Activated CD4-positive, alpha-beta T cell treated with anti-CD3 and anti-CD28 coated beads, Interleukin-2, amount 10 ng/mL, durations not matched to agents 24 days and 14 days (primary cell): ENCODE data around the gene MICAL3. TPM values are rescaled to one million over a fixed set of nuclear protein-coding genes. Genes with fewer than 3 reads are reported as not detected.

Source experiments
- DNase-seq: peaks from one replicate; pipeline ENCODE4 v3.0.0; 2022
- H3K27ac Mint-ChIP-seq: one replicate; pipeline ENCODE4 v1.8.0; 2022; ENCODE audit warnings: mild to moderate bottlenecking, mixed read lengths
- H3K27me3 Mint-ChIP-seq: one replicate; pipeline ENCODE4 v1.8.0; 2022; ENCODE audit warnings: mixed read lengths
- H3K36me3 Mint-ChIP-seq: one replicate; pipeline ENCODE4 v1.8.0; 2022; ENCODE audit warnings: low read depth, mild to moderate bottlenecking, mixed read lengths
- H3K4me1 Mint-ChIP-seq: one replicate; pipeline ENCODE4 v1.8.0; 2021; ENCODE audit warnings: mixed read lengths
- H3K4me3 Mint-ChIP-seq: one replicate; pipeline ENCODE4 v1.8.0; 2022; ENCODE audit warnings: mild to moderate bottlenecking, moderate library complexity, mixed read lengths
- H3K9me3 Mint-ChIP-seq: one replicate; pipeline ENCODE4 v1.8.0; 2021; ENCODE audit warnings: mixed read lengths
- intact Hi-C: fragments of 100-400 bp; cut with micrococcal nuclease; formaldehyde crosslinking; loops from one replicate; pipeline ENCODE4 v1.15.1; 2023
- total RNA-seq: library from RNA; stranded (reverse); gene quantifications from 2 replicates; pipeline ENCODE4 v1.2.3, GENCODE V29; 2022

The MICAL3 gene
- total RNA-seq, 1 donor from 2014 or later, result 51.2 TPM

- no peak overlapping the region for H3K4me3 Mint-ChIP-seq
- no peak for DNase-seq
- no peaks in the 10 kb centered on the region for H3K27me3 Mint-ChIP-seq
- H3K36me3 Mint-ChIP-seq, result peaks cover 11% of the 10 kb centered on the region
- no peaks in the 10 kb centered on the region for H3K9me3 Mint-ChIP-seq
- intact Hi-C loops, result no loop called here
- H3K4me1 Mint-ChIP-seq, result peaks cover 6% of the 10 kb centered on the region
- H3K27ac Mint-ChIP-seq, result no peak overlapping the region
These were observed 157.7 kb downstream of the MICAL3 start for GRCh38 chr22:17866621-17867020.

- H3K4me3 Mint-ChIP-seq, result no peak overlapping the region
- DNase-seq, result no peak
- H3K27ac Mint-ChIP-seq, result no peak overlapping the region
- H3K4me1 Mint-ChIP-seq, result peaks cover 6% of the 10 kb centered on the region
- no peaks in the 10 kb centered on the region for H3K27me3 Mint-ChIP-seq
- H3K9me3 Mint-ChIP-seq, result no peaks in the 10 kb centered on the region
- peaks cover 7% of the 10 kb centered on the region for H3K36me3 Mint-ChIP-seq
- intact Hi-C loops, result no loop called here
These were observed 158.2 kb downstream of the MICAL3 start for GRCh38 chr22:17866127-17866526.

GRCh38 chr22:17865183-17866055 lies 158.9 kb downstream of the MICAL3 start:
- no peaks in the 10 kb centered on the region for H3K27me3 Mint-ChIP-seq
- H3K4me3 Mint-ChIP-seq, result no peak overlapping the region
- H3K4me1 Mint-ChIP-seq, result peaks cover 6% of the 10 kb centered on the region
- H3K36me3 Mint-ChIP-seq, result peaks cover 4% of the 10 kb centered on the region
- intact Hi-C loops, result no loop called here
- no peaks in the 10 kb centered on the region for H3K9me3 Mint-ChIP-seq
- H3K27ac Mint-ChIP-seq, result no peak overlapping the region
- no peak for DNase-seq

- intact Hi-C loops, result no loop called here
- peaks cover 4% of the 10 kb centered on the region for H3K36me3 Mint-ChIP-seq
- H3K27ac Mint-ChIP-seq, result no peak overlapping the region
- no peaks in the 10 kb centered on the region for H3K27me3 Mint-ChIP-seq
- no peak for DNase-seq
- H3K4me1 Mint-ChIP-seq, result peaks cover 6% of the 10 kb centered on the region
- no peaks in the 10 kb centered on the region for H3K9me3 Mint-ChIP-seq
- no peak overlapping the region for H3K4me3 Mint-ChIP-seq
These were observed 159.8 kb downstream of the MICAL3 start for GRCh38 chr22:17864398-17865182.

GRCh38 chr22:17862646-17863181 lies 161.6 kb downstream of the MICAL3 start:
- intact Hi-C loops, result no loop called here

GRCh38 chr22:17861909-17862308 lies 162.5 kb downstream of the MICAL3 start:
- no peaks in the 10 kb centered on the region for H3K9me3 Mint-ChIP-seq
- intact Hi-C loops, result no loop called here

More at GRCh38 chr22:17862646-17863181, 161.6 kb downstream of the MICAL3 start:
- DNase-seq, result no peak
- Mint-ChIP-seq H3K27me3 (no peaks in the 10 kb centered on the region), H3K36me3 (peaks cover 4% of the 10 kb centered on the region), H3K4me3 (no peak overlapping the region), H3K4me1 (peaks cover 6% of the 10 kb centered on the region), H3K27ac (no peak overlapping the region), H3K9me3 (no peaks in the 10 kb centered on the region)

GRCh38 chr22:17860220-17860965 lies 164.0 kb downstream of the MICAL3 start:
- intact Hi-C loops, result no loop called here
- H3K27ac Mint-ChIP-seq, result no peak overlapping the region
- no peak for DNase-seq
- H3K4me3 Mint-ChIP-seq, result no peak overlapping the region
- no peaks in the 10 kb centered on the region for H3K27me3 Mint-ChIP-seq
- H3K9me3 Mint-ChIP-seq, result no peaks in the 10 kb centered on the region
- peaks cover 6% of the 10 kb centered on the region for H3K4me1 Mint-ChIP-seq
- H3K36me3 Mint-ChIP-seq, result peaks cover 4% of the 10 kb centered on the region

More at GRCh38 chr22:17861909-17862308, 162.5 kb downstream of the MICAL3 start:
- Mint-ChIP-seq H3K4me3 (no peak overlapping the region), H3K27me3 (no peaks in the 10 kb centered on the region), H3K4me1 (peaks cover 6% of the 10 kb centered on the region), H3K36me3 (peaks cover 4% of the 10 kb centered on the region), H3K27ac (no peak overlapping the region)
- DNase-seq, result no peak

- no peak overlapping the region for H3K27ac Mint-ChIP-seq
- H3K4me1 Mint-ChIP-seq, result peaks cover 4% of the 10 kb centered on the region
- H3K9me3 Mint-ChIP-seq, result no peaks in the 10 kb centered on the region
- H3K4me3 Mint-ChIP-seq, result no peak overlapping the region
- H3K36me3 Mint-ChIP-seq, result no peaks in the 10 kb centered on the region
- intact Hi-C loops, result no loop called here
- no peak for DNase-seq
- no peaks in the 10 kb centered on the region for H3K27me3 Mint-ChIP-seq
These were observed 166.3 kb downstream of the MICAL3 start for GRCh38 chr22:17858033-17858432.

GRCh38 chr22:17855572-17856290 lies 168.6 kb downstream of the MICAL3 start:
- DNase-seq, result no peak
- Mint-ChIP-seq H3K4me3 (no peak overlapping the region), H3K4me1 (no peaks in the 10 kb centered on the region), H3K27me3 (no peaks in the 10 kb centered on the region), H3K9me3 (no peaks in the 10 kb centered on the region), H3K27ac (no peak overlapping the region), H3K36me3 (no peaks in the 10 kb centered on the region)
- intact Hi-C loops, result no loop called here

- intact Hi-C loops, result no loop called here
- no peaks in the 10 kb centered on the region for H3K4me1 Mint-ChIP-seq
- H3K4me3 Mint-ChIP-seq, result no peak overlapping the region
- H3K9me3 Mint-ChIP-seq, result no peaks in the 10 kb centered on the region
- DNase-seq, result no peak
- H3K27ac Mint-ChIP-seq, result no peak overlapping the region
- H3K36me3 Mint-ChIP-seq, result no peaks in the 10 kb centered on the region
- no peaks in the 10 kb centered on the region for H3K27me3 Mint-ChIP-seq
These were observed 171.3 kb downstream of the MICAL3 start for GRCh38 chr22:17853073-17853472.

- no peak for DNase-seq
- no peaks in the 10 kb centered on the region for H3K27me3 Mint-ChIP-seq
- H3K4me3 Mint-ChIP-seq, result no peak overlapping the region
- H3K9me3 Mint-ChIP-seq, result no peaks in the 10 kb centered on the region
- H3K27ac Mint-ChIP-seq, result no peak overlapping the region
- intact Hi-C loops, result no loop called here
- no peaks in the 10 kb centered on the region for H3K36me3 Mint-ChIP-seq
- H3K4me1 Mint-ChIP-seq, result no peaks in the 10 kb centered on the region
These were observed 172.6 kb downstream of the MICAL3 start for GRCh38 chr22:17851759-17852158.

GRCh38 chr22:17847360-17848078 lies 176.8 kb downstream of the MICAL3 start:
- DNase-seq, result no peak
- no peak overlapping the region for H3K27ac Mint-ChIP-seq
- peaks cover 2% of the 10 kb centered on the region for H3K36me3 Mint-ChIP-seq
- H3K9me3 Mint-ChIP-seq, result no peaks in the 10 kb centered on the region
- intact Hi-C loops, result no loop called here
- H3K4me1 Mint-ChIP-seq, result peaks cover 3% of the 10 kb centered on the region
- H3K4me3 Mint-ChIP-seq, result no peak overlapping the region
- H3K27me3 Mint-ChIP-seq, result no peaks in the 10 kb centered on the region
